NOMO-1 treated with dmso at 0.1 percent for 144 hours (cell line): ENCODE measurements around the gene AJUBA.

Experiments
- DNase-seq: peaks from one replicate; lab custom pipeline; 2025; ENCODE audit not compliant: unreplicated experiment; lab: John Stamatoyannopoulos, UW

Gene AJUBA

GRCh38 chr14:22952418-22952817, 29.9 kb downstream of the AJUBA start:
- DNase-seq: no peak

GRCh38 chr14:22951795-22952194, 30.6 kb downstream of the AJUBA start:
- peak; percentile 48 for DNase-seq

- no peak for DNase-seq
Observed at GRCh38 chr14:22945642-22946041, 36.7 kb downstream of the AJUBA start.

- DNase-seq: no peak
Observed at GRCh38 chr14:22939684-22940083, 42.7 kb downstream of the AJUBA start.

- DNase-seq: no peak
Observed at GRCh38 chr14:22935156-22935555, 47.2 kb downstream of the AJUBA start.

- DNase-seq: no peak
Observed at GRCh38 chr14:22932146-22932545, 50.2 kb downstream of the AJUBA start.

GRCh38 chr14:22929961-22930364, 52.4 kb downstream of the AJUBA start:
- no peak for DNase-seq

- DNase-seq: peak; percentile 99
Observed at GRCh38 chr14:22929104-22929960, 53.0 kb downstream of the AJUBA start, which contains the start of gene PRMT5. Gene PRMT5, minus strand, starts transcription at chr14:22929376. Its CDS starts 15 bp downstream, at chr14:22929361.

- DNase-seq: no peak
Observed at GRCh38 chr14:22928237-22929103, 53.9 kb downstream of the AJUBA start.

GRCh38 chr14:22926316-22926715, 56.0 kb downstream of the AJUBA start:
- no peak for DNase-seq

- DNase-seq: no peak
Observed at GRCh38 chr14:22925513-22925912, 56.8 kb downstream of the AJUBA start.

GRCh38 chr14:22923746-22924145, 58.6 kb downstream of the AJUBA start:
- DNase-seq: no peak

GRCh38 chr14:22922294-22922693, 60.1 kb downstream of the AJUBA start:
- no peak for DNase-seq
